C1 segment of cervical spinal cord (tissue), 14 donors: ENCODE measurements around the gene AFTPH.

Experiments
- DNase-seq, 14 donors: peaks; one replicate each; lab custom pipeline; 2025; lab: John Stamatoyannopoulos, UW

AFTPH gene

DNA sequence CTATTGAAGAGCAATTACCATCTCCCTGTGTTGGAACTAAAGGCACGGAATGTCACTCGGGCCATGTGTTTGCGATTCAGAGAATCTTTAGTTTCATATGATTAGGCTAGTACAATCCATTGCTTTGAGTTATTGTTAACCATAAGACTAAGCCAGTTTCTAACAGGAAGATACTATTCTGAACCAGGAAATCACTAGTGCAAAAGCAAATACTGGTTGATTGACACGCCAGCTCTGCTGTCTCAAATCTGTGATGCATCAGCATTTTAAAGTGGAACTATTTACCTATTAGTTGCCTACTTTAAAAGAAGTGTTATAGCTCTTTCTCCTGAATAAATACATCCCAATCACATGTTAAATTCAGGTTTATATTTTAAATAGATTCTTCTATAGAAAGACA is 61.9 kb downstream of the AFTPH start:
- no peak for DNase-seq

DNA sequence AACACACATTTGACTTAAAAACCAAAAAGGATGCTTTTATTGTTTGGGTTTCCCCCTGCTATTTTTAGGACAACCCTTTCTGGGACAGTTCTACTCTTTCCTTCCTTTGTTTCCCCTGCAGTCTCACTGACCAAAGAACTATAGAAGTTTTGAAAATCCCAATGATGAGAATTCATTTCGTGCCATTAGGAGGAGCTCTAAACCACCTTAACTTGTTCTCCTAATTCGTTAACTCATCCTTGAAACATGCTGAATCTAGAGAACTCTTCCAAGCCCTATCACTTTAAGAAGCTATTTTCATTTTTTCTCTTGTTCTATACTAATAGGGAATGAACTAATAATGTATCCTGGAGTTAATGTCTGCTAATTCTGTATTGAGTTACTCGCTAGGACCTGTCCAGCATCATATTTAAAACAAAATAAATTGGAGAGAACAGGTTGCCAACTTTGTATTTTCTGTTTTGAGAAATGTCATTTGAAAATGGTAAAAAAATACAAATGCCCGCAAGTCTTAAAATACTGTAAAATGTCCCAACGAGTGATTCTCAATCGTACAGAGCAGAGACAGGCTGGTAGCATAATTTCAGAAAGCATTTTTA is 62.9 kb downstream of the AFTPH start:
- peak in 1 of 14 donors; percentile 11 for DNase-seq

DNA sequence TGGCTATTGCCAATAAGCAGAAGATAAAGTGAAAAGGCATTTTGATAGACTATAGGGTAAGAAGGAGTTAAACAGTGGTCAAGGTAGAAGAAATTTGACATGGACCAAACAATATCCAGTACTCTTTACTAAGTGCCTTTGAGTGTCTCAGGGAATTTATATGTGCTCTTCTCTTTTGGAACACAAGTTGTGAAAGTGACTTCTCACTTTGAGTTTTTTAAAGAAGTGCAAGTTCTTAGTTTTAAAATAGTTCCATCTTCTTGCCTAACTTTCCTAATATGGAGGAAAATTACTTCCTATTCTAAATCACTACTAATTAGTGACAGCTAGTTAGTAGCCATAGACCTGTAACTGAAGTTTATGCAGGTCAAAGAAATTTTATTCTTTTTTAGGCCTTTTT is 63.4 kb downstream of the AFTPH start:
- DNase-seq = no peak

- DNase-seq = no peak
Measured at GRCh38 chr2:64591188-64591587, 67.1 kb downstream of the AFTPH start.

DNA sequence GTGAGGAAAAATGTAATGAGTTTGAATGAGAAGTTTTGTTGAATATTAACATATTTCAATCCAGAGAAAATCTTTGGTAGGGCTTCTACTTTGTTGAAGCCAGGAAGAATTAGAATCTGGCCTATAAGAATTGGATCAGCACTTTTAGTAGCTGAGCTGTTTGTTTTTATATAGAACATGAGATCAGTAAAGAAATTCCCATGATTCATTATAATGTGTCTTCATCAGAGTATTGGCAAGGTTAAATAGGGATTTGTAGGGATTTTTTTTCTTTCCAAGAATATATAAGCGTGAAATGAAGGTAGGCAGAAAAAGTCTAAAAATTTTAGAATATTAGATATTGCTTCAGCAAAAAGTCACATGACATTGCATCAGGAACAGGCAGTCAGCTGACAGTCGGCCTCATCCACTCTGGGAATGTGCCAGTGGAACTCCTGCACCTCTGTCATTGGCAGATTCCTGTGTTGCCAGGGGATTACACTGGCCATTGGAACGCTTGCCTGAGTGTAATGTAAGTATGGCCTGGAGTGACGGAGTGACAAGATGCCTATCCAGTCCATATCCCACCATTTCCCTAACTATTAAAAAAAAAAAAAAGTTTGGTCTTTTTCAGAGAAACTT is 69.0 kb downstream of the AFTPH start:
- DNase-seq = no peak

DNA sequence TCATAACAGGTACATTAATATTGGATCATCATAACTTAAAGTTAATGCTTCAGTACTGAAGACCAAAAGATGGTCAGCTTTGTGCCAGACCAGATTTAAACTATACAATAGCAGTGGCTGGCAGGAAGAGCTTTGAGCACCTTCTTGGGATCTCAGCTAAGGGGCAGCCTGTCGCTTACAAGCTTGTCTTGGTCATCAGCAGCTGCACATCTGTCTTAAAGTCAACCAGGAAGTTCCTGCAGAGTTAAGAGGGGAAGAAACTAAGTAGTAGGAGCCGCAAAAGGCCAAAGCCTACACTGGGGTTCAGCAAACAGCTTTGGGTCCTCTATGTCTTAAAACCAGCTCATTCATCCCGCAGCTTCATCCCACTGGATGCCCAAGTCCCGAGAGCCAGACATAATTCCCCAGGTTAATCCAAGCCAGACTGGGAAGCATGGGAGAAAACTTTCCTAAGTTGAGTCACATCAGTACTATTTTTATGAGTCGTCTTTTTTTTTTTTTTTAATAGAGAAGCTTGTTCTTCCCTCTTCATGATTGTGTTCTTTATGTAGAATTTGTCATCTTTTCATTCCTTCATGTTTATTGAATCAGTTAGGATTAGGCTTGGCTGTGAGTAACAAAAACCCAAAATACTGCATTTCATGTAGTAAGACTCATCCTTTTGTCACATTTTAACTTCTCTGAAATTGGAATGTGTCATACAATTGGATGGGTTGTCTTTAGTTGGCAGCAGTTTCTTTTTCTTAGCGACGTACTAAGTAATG is 70.3 kb downstream of the AFTPH start:
- no peak for DNase-seq

GRCh38 chr2:64595397-64596176 is 71.5 kb downstream of the AFTPH start:
- no peak for DNase-seq

DNA sequence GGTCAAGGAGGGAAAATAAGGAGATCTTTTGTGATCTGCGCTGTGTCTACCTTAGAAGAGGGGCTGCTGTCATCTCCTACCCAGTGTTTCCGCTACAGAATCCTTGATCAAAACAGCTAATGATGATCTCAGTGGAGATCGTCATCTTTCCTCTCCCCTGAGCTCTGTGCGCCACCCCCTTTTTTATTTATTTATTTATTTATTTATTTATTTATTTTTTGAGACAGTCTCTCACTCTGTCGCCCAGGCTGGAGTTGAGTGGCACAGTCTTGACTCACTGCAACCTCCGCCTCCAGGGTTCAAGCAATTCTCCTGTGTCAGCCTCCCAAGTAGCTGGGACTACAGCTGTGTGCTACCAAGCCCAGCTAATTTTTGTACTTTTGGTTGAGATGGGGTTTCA is 74.1 kb downstream of the AFTPH start:
- no peak for DNase-seq

GRCh38 chr2:64599469-64599868 is 75.3 kb downstream of the AFTPH start:
- no peak for DNase-seq

- no peak for DNase-seq
Measured at GRCh38 chr2:64601034-64601754, 77.1 kb downstream of the AFTPH start.

DNA sequence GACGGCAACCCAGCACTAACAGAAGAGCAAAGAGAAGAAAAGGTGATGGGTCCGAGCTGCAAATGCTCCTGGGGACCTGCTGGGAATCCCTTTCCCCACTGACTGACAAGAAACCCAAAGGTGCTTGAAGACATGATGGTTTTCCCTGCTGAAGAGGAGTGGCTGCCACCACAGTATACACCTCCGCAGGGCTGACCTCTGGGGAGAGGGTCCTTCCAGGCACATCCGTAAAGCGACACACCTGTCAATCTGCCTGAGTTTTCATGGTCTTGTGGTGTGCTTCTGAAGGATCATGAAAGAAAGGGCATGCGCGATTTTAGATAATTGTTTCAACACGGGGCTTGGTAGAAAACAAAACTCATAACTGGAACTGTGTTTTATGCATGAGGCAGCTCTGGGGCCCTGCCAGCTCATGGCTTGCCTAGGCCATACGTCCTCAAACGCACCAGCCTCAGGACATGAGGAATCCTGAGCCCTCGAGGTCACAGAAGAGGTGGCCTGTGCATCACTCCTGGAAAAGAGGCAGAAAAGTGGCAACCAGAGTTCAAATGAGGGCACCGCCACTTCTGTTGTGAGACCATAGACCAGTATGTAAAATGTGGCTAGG is 77.8 kb downstream of the AFTPH start:
- no peak for DNase-seq

GRCh38 chr2:64602436-64602835 is 78.3 kb downstream of the AFTPH start:
- no peak for DNase-seq

- DNase-seq = no peak
Measured at GRCh38 chr2:64604155-64604554, 80.0 kb downstream of the AFTPH start.

- peak in 1 of 14 donors; percentile 50 for DNase-seq
Measured at GRCh38 chr2:64605026-64605471, 80.9 kb downstream of the AFTPH start.

DNA sequence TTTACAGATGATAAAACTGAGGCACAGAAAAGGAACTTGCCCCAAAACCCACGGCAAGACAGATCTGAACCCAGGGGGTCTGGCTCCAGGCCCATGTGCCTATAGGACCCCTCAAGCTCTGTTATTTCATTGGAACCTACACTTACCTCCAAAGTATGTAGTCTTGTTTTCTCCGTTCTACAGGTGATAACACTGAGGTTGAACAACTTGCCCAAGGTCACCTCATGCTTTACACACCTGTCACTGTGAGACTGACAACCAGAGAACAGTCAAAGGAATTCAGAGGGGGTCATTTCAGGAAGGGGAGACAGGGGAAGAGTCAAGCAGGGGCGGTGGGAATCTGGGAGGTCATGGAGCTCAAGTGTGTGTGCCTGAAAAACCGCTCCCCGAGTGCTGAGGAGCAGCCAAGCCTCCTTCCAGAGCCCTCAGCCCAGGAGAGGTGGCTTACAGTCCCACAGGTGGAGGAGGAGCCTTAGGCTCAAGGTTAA is 81.9 kb downstream of the AFTPH start:
- no peak for DNase-seq

- peak in 8 of 14 donors; percentile 27 to 61 (median 40) for DNase-seq
Measured at GRCh38 chr2:64606479-64607363, 82.6 kb downstream of the AFTPH start.

GRCh38 chr2:64607381-64608304 is 83.5 kb downstream of the AFTPH start:
- no peak for DNase-seq

DNA sequence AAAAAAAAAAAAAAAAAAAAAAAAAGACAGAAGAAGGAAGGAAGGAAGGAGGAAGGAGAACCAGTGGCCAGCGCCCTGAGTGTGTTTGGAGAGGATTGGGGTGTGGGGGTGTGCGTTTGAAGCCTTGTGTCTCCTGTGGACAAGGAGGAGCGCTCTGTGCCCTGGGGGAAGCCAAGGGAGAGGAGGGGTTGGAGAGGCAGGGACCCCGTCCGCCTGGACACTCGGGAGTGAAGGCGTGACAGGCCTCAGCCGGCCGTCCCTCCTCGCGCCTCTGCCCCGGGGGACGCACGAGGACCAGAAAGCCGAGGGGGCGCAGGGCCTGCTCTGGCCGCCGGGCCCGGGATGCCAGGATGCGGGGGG is 84.7 kb downstream of the AFTPH start:
- DNase-seq = peak in 2 of 14 donors; percentile 39 to 54
